Omental fat pad (tissue), 4 donors: Measurements from ENCODE around the gene SF3B6. TPM values are rescaled to one million over a fixed set of nuclear protein-coding genes. Genes with fewer than 3 reads are reported as not detected.
"Not testable (repeated sequence)": the region's sequence is repeated elsewhere in the genome, so short reads cannot be mapped to it uniquely, and the experiment has no call there.

Source experiments
- ATAC-seq: fragments of 150-250 bp; one replicate; pipeline ENCODE4 v1.9.1; 2016; ENCODE audit warnings: mild to moderate bottlenecking, moderate library complexity; ENCODE audit not compliant: low FRiP score
- DNase-seq: peaks from one replicate; pipeline ENCODE4 v3.0.0-alpha.2; 2019; ENCODE audit warnings: low spot score
- CTCF ChIP-seq, 3 donors: fragments of 450-650 bp; IDR thresholded peaks; one replicate each; pipeline ENCODE4 v1.5.1; 2016 to 2017; ENCODE audit warnings: antibody characterized with exemption in 3 of 3, mild to moderate bottlenecking in 3 of 3, moderate library complexity in 2 of 3
- total RNA-seq, 4 donors: library from RNA; depleted of rRNA; stranded (reverse); fragments of >200 nt; gene quantifications; one replicate each; pipeline ENCODE4 v1.1.0, GENCODE V29; 2016

SF3B6 gene
- total RNA-seq, 4 donors from 2014 or later, result 80.8 to 91.4 (median 89.2) TPM

DNA sequence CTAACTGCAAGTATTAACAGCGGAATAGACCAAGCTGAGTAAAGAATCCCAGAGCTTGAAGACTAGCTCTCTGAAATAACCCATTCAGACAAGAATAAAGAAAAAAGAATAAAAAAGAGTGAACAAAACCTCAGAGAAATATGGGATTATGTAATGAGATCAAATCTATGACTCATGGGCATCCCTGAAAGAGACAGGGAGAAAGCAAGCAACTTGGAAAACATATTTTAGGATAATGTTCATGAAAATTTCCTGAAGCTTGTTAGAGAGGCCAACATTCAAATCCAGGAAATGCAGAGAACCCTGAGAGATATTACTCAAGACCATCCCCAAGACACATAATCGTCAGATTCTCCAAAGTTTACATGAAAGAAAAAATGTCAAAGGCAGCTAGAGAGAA lies 29.7 kb upstream of the SF3B6 start:
- DNase-seq (no peak), ATAC-seq (no peak)
- no peak for TF ChIP-seq CTCF (IDR thresholded peaks at IDR 0.05)

GRCh38 chr2:24104906-24105305 lies 28.8 kb upstream of the SF3B6 start:
- ATAC-seq (no peak), DNase-seq (no peak)
- TF ChIP-seq CTCF (IDR thresholded peaks at IDR 0.05), result no peak

DNA sequence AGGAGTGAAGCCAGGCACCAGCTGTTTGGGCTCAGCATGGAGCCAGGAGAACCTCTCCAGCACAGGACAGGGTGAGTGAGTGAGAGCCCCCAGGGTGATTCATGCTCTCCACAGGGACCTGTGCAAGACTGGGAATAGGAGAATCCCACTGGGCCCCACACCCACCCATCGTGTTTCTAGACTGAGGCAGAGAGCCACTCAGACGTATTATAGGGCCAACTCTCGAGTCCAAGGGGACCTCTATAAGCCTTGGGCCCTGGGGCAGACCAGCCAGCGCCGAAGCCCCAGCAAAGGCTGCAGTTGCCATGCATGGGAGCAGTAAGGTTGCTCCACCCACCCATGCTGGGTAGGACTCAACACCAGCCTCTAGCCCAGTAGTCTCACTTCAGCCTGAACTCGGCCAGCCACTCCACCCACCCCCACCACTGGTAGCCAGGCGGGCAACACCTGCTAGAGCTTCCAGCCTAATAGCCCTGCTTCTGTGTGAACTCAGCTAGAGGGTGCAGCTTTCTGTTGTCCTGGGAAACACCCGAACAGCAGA lies 28.1 kb upstream of the SF3B6 start:
- no peak for DNase-seq
- TF ChIP-seq CTCF (IDR thresholded peaks at IDR 0.05), result no peak
- ATAC-seq, result no peak

DNA sequence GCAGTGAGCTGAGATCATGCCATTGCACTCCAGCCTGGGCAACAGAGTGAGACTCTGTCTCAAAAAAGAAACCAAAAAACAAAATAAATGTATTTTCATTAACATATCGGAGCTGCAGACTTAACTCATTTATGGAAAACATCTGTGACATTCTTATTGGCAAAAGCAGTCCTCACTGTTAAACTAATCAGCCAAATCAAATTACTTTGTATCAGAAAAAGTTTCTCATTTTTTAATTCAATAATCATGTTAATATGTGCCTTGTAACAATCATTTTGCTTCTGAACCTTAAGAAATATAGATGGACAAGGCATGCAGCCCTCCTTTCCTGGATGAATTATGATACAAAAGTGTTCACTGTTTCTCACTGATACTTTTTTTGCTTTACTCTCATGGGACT lies 26.6 kb upstream of the SF3B6 start:
- TF ChIP-seq CTCF (IDR thresholded peaks at IDR 0.05), result no peak
- no peak for ATAC-seq

DNA sequence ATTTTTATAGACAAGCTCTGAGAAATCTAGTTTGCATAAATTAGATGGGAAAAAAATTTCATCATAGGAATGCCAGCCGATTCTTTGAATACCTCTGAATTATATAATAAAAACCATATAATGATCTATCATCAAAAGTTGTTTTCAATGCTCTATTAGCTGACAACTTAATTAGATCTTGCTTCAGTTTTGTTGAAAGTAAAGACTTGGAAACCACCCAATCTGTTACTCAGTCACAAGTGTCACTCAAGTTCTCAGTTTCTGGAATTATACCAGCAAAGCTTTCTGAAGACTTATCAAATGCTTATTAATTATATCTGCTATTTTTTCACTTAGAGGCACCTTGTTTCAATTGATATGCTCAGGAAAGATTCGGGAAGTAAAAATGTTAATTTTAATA lies 25.9 kb upstream of the SF3B6 start:
- no peak for TF ChIP-seq CTCF (IDR thresholded peaks at IDR 0.05)
- DNase-seq (no peak), ATAC-seq (no peak)

More for the DNA sequence above, 26.6 kb upstream of the SF3B6 start:
- DNase-seq, result no peak

GRCh38 chr2:24100732-24101131 lies 24.6 kb upstream of the SF3B6 start:
- ATAC-seq, DNase-seq: not testable (repeated sequence)

GRCh38 chr2:24095171-24095677 lies 19.1 kb upstream of the SF3B6 start:
- ATAC-seq, result not testable (repeated sequence)

GRCh38 chr2:24093270-24093669 lies 17.1 kb upstream of the SF3B6 start:
- not testable (repeated sequence) for DNase-seq, ATAC-seq

More at GRCh38 chr2:24095171-24095677, 19.1 kb upstream of the SF3B6 start:
- not testable (repeated sequence) for DNase-seq
